Breast epithelium (tissue), 4 donors: ENCODE data around the gene TEC. TPM values are rescaled to one million over a fixed set of nuclear protein-coding genes. Genes with fewer than 3 reads are reported as not detected.

Experiments
- DNase-seq, 2 donors: peaks; one replicate each; pipeline ENCODE4 v3.0.0-alpha.2; 2019; ENCODE audit warnings: low spot score in 2 of 2
- H3K27ac ChIP-seq, 2 donors: fragments of 200-600 bp; sonication (generic) in 1 of 2; one replicate each; pipeline ENCODE4 v1.5.1; 2016 to 2019; ENCODE audit warnings: mild to moderate bottlenecking in 1 of 2
- H3K27me3 ChIP-seq, 2 donors: fragments of 200-600 bp; sonication (generic) in 1 of 2; one replicate each; pipeline versions ENCODE4 v1.5.1 to v1.6.0; 2017 to 2019; ENCODE audit warnings: control low read depth in 1 of 2, mild to moderate bottlenecking in 1 of 2
- H3K36me3 ChIP-seq: fragments of 200-600 bp; one replicate; pipeline ENCODE4 v1.5.1; 2019
- H3K4me1 ChIP-seq, 2 donors: fragments of 200-600 bp; sonication (generic); one replicate each; pipeline ENCODE4 v1.5.1; 2016 to 2019; ENCODE audit warnings: control low read depth in 1 of 2
- H3K4me3 ChIP-seq, 3 donors: fragments of 200-600 bp; sonication (generic); 1 replicate in 2 of 3; 2 replicates in 1 of 3; pipeline ENCODE4 v1.5.1; 2016 to 2019; ENCODE audit warnings: mild to moderate bottlenecking in 3 of 3, moderate library complexity in 2 of 3
- H3K9me3 ChIP-seq, 2 donors: fragments of 200-600 bp; sonication (generic) in 1 of 2; one replicate each; pipeline ENCODE4 v1.5.1; 2016 to 2019; ENCODE audit warnings: control low read depth in 1 of 2
- POLR2A ChIP-seq: fragments of 450-650 bp; IDR thresholded peaks from one replicate; pipeline ENCODE4 v1.6.1; 2016; ENCODE audit warnings: antibody characterized with exemption, mild to moderate bottlenecking, moderate library complexity
- POLR2AphosphoS5 ChIP-seq, 3 donors: sonication (generic); formaldehyde crosslinking; IDR thresholded peaks; one replicate each; pipeline ENCODE4 v1.6.1; 2017; ENCODE audit warnings: antibody characterized with exemption in 3 of 3
- intact Hi-C: fragments of 100-400 bp; cut with DNase I; formaldehyde crosslinking; loops from one replicate; pipeline ENCODE4 v1.15.1; 2023; ENCODE audit warnings: low total_unique reads
- total RNA-seq, 3 donors: library from RNA; depleted of rRNA; stranded (reverse); fragments of >200 nt; gene quantifications; one replicate each; pipeline ENCODE4 v1.1.0, GENCODE V29; 2016
- TF ChIP-seq, protein P1 (sequence below), 3 donors: fragments of 450-650 bp; IDR thresholded peaks; one replicate each; pipeline ENCODE4 v1.5.1; 2016 to 2017; ENCODE audit warnings: antibody characterized with exemption in 3 of 3, mild to moderate bottlenecking in 3 of 3, moderate library complexity in 3 of 3

The TEC gene
- total RNA-seq, 3 donors from 2014 or later = 2.9 to 5.4 (median 5.1) TPM

DNA sequence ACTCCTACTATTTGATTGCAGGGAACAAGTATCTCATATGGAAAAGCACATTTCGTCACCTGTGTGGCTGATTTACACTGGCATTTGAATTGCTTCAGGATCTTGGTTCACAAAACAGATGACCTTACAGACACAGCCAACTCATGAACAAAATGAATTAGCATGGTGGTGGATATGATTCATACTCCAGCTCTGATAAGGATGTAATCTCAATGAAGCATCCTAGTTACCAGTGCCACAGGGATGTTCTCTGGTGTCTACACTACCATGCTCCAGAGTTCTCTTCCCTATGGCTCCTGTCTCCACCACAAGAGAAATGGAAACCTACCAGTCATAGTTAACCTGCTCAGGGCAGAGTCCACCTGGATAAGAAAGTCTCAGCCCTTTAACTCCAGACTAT lies 40.7 kb downstream of the TEC start:
- Histone ChIP-seq H3K27ac (no peak overlapping the region), H3K27me3 (no peaks in the 10 kb centered on the region), H3K4me1 (no peaks in the 10 kb centered on the region), H3K36me3 (no peaks in the 10 kb centered on the region), H3K9me3 (no peaks in the 10 kb centered on the region), H3K4me3 (no peak overlapping the region)
- TF ChIP-seq POLR2A (no peak), POLR2AphosphoS5 (IDR thresholded peaks at IDR 0.05) (no peak)
- TF ChIP-seq, protein P1, sequence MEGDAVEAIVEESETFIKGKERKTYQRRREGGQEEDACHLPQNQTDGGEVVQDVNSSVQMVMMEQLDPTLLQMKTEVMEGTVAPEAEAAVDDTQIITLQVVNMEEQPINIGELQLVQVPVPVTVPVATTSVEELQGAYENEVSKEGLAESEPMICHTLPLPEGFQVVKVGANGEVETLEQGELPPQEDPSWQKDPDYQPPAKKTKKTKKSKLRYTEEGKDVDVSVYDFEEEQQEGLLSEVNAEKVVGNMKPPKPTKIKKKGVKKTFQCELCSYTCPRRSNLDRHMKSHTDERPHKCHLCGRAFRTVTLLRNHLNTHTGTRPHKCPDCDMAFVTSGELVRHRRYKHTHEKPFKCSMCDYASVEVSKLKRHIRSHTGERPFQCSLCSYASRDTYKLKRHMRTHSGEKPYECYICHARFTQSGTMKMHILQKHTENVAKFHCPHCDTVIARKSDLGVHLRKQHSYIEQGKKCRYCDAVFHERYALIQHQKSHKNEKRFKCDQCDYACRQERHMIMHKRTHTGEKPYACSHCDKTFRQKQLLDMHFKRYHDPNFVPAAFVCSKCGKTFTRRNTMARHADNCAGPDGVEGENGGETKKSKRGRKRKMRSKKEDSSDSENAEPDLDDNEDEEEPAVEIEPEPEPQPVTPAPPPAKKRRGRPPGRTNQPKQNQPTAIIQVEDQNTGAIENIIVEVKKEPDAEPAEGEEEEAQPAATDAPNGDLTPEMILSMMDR (IDR thresholded peaks at IDR 0.05) = no peak
- DNase-seq = no peak
- intact Hi-C loops = no loop called here

DNA sequence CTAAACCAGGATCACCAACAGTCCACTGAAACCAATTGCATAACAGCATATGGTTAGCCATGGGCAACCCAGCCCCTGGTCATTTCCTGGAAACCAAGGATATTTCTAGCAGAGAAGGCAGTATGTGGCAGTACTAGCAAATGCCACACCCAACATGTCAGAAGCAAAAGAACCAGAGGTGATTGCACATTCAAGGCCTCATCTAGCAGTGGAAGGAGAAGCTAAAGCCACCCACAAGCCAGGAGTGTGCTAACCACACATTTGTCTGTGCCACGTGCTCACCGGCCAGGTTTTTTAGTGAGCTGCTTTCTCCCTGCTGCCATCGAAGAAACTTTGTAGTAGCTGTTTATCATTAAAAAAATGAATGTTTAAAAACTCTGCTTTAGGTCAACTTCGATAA lies 42.0 kb downstream of the TEC start:
- Histone ChIP-seq H3K27me3 (no peaks in the 10 kb centered on the region), H3K4me1 (no peaks in the 10 kb centered on the region), H3K36me3 (no peaks in the 10 kb centered on the region), H3K9me3 (no peaks in the 10 kb centered on the region), H3K27ac (no peak overlapping the region), H3K4me3 (no peak overlapping the region)
- no peak for TF ChIP-seq POLR2AphosphoS5 (IDR thresholded peaks at IDR 0.05)
- TF ChIP-seq, protein P1 (IDR thresholded peaks at IDR 0.05) = no peak
- TF ChIP-seq POLR2A = no peak
- no peak for DNase-seq
- intact Hi-C loops = no loop called here

DNA sequence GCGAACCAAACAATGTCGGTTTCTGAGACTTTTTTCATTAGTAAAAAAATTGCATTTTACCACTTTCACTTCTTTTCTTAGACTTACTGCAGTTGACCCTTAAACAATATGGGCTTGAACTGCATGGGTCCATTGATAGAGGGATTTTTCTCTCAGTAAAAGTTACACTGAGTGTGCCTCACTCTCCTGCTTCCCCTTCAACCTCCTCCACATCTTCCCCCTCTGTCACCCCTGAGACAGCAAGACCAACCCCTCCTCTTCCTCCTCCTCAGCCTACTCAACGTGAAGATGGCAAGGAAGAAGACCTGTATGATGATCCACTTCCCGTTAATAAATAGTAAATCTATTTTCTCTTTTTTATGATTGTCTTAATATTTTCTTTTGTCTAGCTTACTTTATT lies 43.4 kb downstream of the TEC start:
- no peak overlapping the region for H3K4me3 ChIP-seq
- DNase-seq = no peak
- no peaks in the 10 kb centered on the region for H3K27me3 ChIP-seq
- no peaks in the 10 kb centered on the region for H3K36me3 ChIP-seq
- H3K4me1 ChIP-seq = no peaks in the 10 kb centered on the region
- TF ChIP-seq POLR2A (no peak), POLR2AphosphoS5 (IDR thresholded peaks at IDR 0.05) (no peak)
- TF ChIP-seq, protein P1 (IDR thresholded peaks at IDR 0.05) = no peak
- H3K9me3 ChIP-seq = no peaks in the 10 kb centered on the region
- intact Hi-C loops = no loop called here
- no peak overlapping the region for H3K27ac ChIP-seq

DNA sequence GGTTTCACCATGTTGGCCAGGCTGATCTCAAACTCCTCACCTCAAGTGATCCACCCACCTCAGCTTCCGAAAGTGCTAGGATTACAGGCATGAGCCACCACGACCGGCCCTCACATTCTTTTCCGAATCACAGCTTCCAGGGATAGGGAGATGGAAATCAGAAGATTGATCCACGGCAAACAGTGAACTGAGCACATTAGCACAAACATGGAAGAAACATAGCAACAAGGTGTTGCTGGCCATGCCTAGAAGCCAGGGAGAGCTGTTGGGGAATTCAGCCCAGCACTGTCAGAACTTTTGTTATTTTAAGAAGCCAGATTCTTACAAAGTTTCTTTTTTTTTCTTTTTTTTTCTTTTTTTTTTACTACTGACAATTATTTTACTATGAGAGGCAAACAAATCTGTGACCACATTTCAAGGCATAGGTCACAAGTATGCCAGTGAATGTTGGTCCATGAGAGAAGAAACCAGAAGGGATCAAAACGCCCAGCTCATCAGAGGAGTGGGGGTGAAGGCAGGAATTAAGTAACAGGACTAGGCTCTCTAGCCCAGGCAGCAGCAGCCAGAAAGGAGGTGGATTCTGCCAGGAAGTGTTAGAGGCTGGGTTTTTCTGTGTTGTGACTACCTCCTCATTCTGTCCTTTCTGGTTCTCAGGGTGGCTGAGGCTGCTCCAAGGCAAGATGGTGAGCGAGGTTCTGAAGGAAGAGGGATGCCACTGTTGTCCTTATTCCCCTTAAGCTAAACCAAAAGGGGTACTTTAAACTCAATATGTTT lies 44.1 kb downstream of the TEC start:
- DNase-seq = no peak
- H3K4me1 ChIP-seq = no peaks in the 10 kb centered on the region
- intact Hi-C loops = no loop called here
- no peak overlapping the region for H3K4me3 ChIP-seq
- TF ChIP-seq, protein P1 (IDR thresholded peaks at IDR 0.05) = no peak
- H3K9me3 ChIP-seq = no peaks in the 10 kb centered on the region
- no peaks in the 10 kb centered on the region for H3K27me3 ChIP-seq
- H3K36me3 ChIP-seq = no peaks in the 10 kb centered on the region
- no peak overlapping the region for H3K27ac ChIP-seq

DNA sequence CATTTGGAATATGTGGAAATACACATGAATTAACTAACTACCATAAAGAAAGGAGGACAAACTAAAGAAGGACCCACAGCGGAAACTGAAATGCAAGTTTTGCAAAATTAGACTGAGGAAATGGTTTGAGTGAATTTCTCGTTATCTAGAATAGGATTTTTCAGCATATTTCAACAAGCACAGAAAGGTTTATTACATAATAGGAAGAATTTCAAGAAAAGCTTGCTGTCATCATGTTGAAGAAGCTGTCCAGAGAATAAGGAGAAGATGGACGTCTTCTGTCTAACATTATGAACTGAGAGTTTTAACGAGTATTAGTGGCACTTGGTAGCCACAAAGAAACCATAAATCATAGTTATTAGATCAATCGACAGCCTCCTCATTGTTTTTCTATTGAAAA lies 45.0 kb downstream of the TEC start:
- Histone ChIP-seq H3K27ac (no peak overlapping the region), H3K4me1 (no peaks in the 10 kb centered on the region), H3K27me3 (no peaks in the 10 kb centered on the region), H3K4me3 (no peak overlapping the region), H3K9me3 (no peaks in the 10 kb centered on the region), H3K36me3 (no peaks in the 10 kb centered on the region)
- TF ChIP-seq, protein P1 (IDR thresholded peaks at IDR 0.05) = no peak
- TF ChIP-seq POLR2A (no peak), POLR2AphosphoS5 (IDR thresholded peaks at IDR 0.05) (no peak)
- no peak for DNase-seq
- intact Hi-C loops = no loop called here
